Astrocyte (in vitro differentiated cells and primary cell): ENCODE results near the gene SVEP1. TPM values are rescaled to one million over a fixed set of nuclear protein-coding genes. Genes with fewer than 3 reads are reported as not detected.

Experiments used
- DNase-seq: peaks from one replicate; pipeline ENCODE4 v3.0.0-alpha.2; 2010; ENCODE audit warnings: low read depth
- FAIRE-seq: peaks from 2 replicates; lab custom pipeline; 2011; peaks lifted over from hg19 to GRCh38; lab: Jason Lieb, UNC
- H2AFZ ChIP-seq: 2 replicates; pipeline ENCODE4 v1.6.0; 2012; ENCODE audit warnings: low read depth, low read length, inconsistent platforms
- H3K27ac ChIP-seq: 2 replicates; pipeline ENCODE4 v1.5.1; 2011; ENCODE audit warnings: low read depth, low read length, inconsistent platforms
- H3K27me3 ChIP-seq: 2 replicates; pipeline ENCODE4 v1.6.0; 2011; ENCODE audit warnings: low read length, inconsistent platforms; ENCODE audit not compliant: insufficient read depth
- H3K36me3 ChIP-seq: 2 replicates; pipeline ENCODE4 v1.5.1; 2011; ENCODE audit warnings: low read length, inconsistent platforms; ENCODE audit not compliant: insufficient read depth
- H3K4me1 ChIP-seq: 2 replicates; pipeline ENCODE4 v1.5.1; 2011; ENCODE audit warnings: low read length, inconsistent platforms; ENCODE audit not compliant: insufficient read depth
- H3K4me2 ChIP-seq: 2 replicates; pipeline ENCODE4 v1.6.0; 2012; ENCODE audit warnings: low read length, inconsistent platforms
- H3K4me3 ChIP-seq: 2 replicates; pipeline ENCODE4 v1.5.1; 2011; ENCODE audit warnings: low read depth, mild to moderate bottlenecking, low read length, inconsistent platforms; ENCODE audit not compliant: insufficient read depth
- H3K79me2 ChIP-seq: 2 replicates; pipeline ENCODE4 v1.6.0; 2012; ENCODE audit warnings: mild to moderate bottlenecking, low read length, inconsistent platforms; ENCODE audit not compliant: insufficient read depth
- H3K9ac ChIP-seq: 2 replicates; pipeline ENCODE4 v1.6.0; 2012; ENCODE audit warnings: mild to moderate bottlenecking, low read length, inconsistent platforms
- H3K9me3 ChIP-seq: 2 replicates; pipeline ENCODE4 v1.5.1; 2012; ENCODE audit warnings: low read depth, mild to moderate bottlenecking, low read length, inconsistent platforms; ENCODE audit not compliant: insufficient read depth
- H4K20me1 ChIP-seq: 2 replicates; pipeline ENCODE4 v1.6.0; 2012; ENCODE audit warnings: low read length, inconsistent platforms; ENCODE audit not compliant: insufficient read depth
- H3K27ac Mint-ChIP-seq: one replicate; pipeline ENCODE4 v1.8.0; 2021; ENCODE audit warnings: mild to moderate bottlenecking, mixed read lengths; ENCODE audit not compliant: unreplicated experiment
- H3K27me3 Mint-ChIP-seq: one replicate; pipeline ENCODE4 v1.8.0; 2021; ENCODE audit warnings: low read depth, mixed read lengths; ENCODE audit not compliant: unreplicated experiment
- H3K36me3 Mint-ChIP-seq: one replicate; pipeline ENCODE4 v1.8.0; 2021; ENCODE audit warnings: low read depth, mixed read lengths; ENCODE audit not compliant: unreplicated experiment
- H3K4me1 Mint-ChIP-seq: one replicate; pipeline ENCODE4 v1.8.0; 2021; ENCODE audit warnings: low read depth, mixed read lengths; ENCODE audit not compliant: unreplicated experiment
- H3K4me3 Mint-ChIP-seq: one replicate; pipeline ENCODE4 v1.8.0; 2021; ENCODE audit warnings: mild to moderate bottlenecking, moderate library complexity, mixed read lengths; ENCODE audit not compliant: unreplicated experiment
- H3K9me3 Mint-ChIP-seq: one replicate; pipeline ENCODE4 v1.8.0; 2021; ENCODE audit warnings: mild to moderate bottlenecking, mixed read lengths; ENCODE audit not compliant: unreplicated experiment
- CTCF ChIP-seq: IDR thresholded peaks from 2 replicates; pipeline ENCODE4 v1.5.1; 2011; ENCODE audit warnings: low read depth, mild to moderate bottlenecking, inconsistent platforms, low read length, moderate library complexity; ENCODE audit not compliant: insufficient read depth
- EZH2 ChIP-seq: IDR thresholded peaks from 2 replicates; pipeline ENCODE4 v1.6.1; 2012; ENCODE audit warnings: mild to moderate bottlenecking, low read length, inconsistent platforms; ENCODE audit not compliant: insufficient read depth
- total RNA-seq: library from RNA; stranded (reverse); gene quantifications from 2 replicates; pipeline ENCODE4 v1.2.1, GENCODE V29; 2021

The SVEP1 gene
- total RNA-seq, 1 donor from 2014 or later: 1.1 TPM

- no peak for FAIRE-seq
- Histone ChIP-seq H3K9me3 (no peaks in the 10 kb centered on the region), H3K79me2 (no peaks in the 10 kb centered on the region), H2AFZ (no peak overlapping the region), H3K4me1 (no peaks in the 10 kb centered on the region), H4K20me1 (no peaks in the 10 kb centered on the region), H3K4me2 (no peak overlapping the region), H3K27ac (no peak overlapping the region), H3K36me3 (no peaks in the 10 kb centered on the region), H3K9ac (no peak overlapping the region), H3K27me3 (no peaks in the 10 kb centered on the region), H3K4me3 (no peak overlapping the region)
- DNase-seq: no peak
- Mint-ChIP-seq H3K4me1 (no peaks in the 10 kb centered on the region), H3K27ac (no peak overlapping the region), H3K36me3 (no peaks in the 10 kb centered on the region), H3K9me3 (no peaks in the 10 kb centered on the region), H3K27me3 (peaks cover 5% of the 10 kb centered on the region), H3K4me3 (no peak overlapping the region)
- TF ChIP-seq EZH2 (no peak), CTCF (no peak)
Measured at GRCh38 chr9:110499608-110500007, 79.9 kb downstream of the SVEP1 start.

DNA sequence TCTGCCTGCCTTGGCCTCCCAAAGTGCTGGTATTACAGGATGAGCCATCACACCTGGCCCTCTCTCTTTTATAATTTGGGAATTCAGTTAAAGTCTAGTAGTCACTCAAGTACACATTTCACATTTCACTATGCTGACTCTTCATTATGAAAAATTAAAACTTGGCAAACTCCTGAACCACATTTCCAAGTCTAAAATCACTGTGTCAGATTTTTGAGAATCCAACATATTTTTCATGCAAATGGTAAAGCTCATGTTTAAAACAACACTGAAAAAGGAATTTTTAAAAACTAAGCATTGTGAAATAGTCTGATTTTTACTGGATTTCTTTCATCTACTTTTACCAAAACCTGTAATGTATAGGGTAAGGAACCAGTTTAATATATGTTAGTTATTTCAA lies 92.3 kb downstream of the SVEP1 start:
- Mint-ChIP-seq H3K9me3 (peaks cover 4% of the 10 kb centered on the region), H3K36me3 (no peaks in the 10 kb centered on the region), H3K27me3 (peaks cover 11% of the 10 kb centered on the region), H3K27ac (no peak overlapping the region), H3K4me3 (no peak overlapping the region), H3K4me1 (peaks cover 1% of the 10 kb centered on the region)
- H3K9ac ChIP-seq: no peak overlapping the region
- H3K27me3 ChIP-seq: no peaks in the 10 kb centered on the region
- H3K27ac ChIP-seq: no peak overlapping the region
- no peak overlapping the region for H3K4me3 ChIP-seq
- no peaks in the 10 kb centered on the region for H4K20me1 ChIP-seq
- FAIRE-seq (no peak), DNase-seq (no peak)
- H3K4me1 ChIP-seq: no peaks in the 10 kb centered on the region
- no peak overlapping the region for H3K4me2 ChIP-seq
- no peaks in the 10 kb centered on the region for H3K79me2 ChIP-seq
- no peak overlapping the region for H2AFZ ChIP-seq
- no peaks in the 10 kb centered on the region for H3K9me3 ChIP-seq
- no peak for TF ChIP-seq EZH2
- TF ChIP-seq CTCF: no peak
- no peaks in the 10 kb centered on the region for H3K36me3 ChIP-seq

- no peaks in the 10 kb centered on the region for H3K27me3 ChIP-seq
- H3K4me3 ChIP-seq: no peak overlapping the region
- H3K27me3 Mint-ChIP-seq: peaks cover 11% of the 10 kb centered on the region
- H3K36me3 Mint-ChIP-seq: no peaks in the 10 kb centered on the region
- FAIRE-seq (no peak), DNase-seq (peak; percentile 23)
- H4K20me1 ChIP-seq: no peaks in the 10 kb centered on the region
- no peak overlapping the region for H3K4me2 ChIP-seq
- no peak for TF ChIP-seq EZH2
- TF ChIP-seq CTCF: no peak
- H3K9me3 Mint-ChIP-seq: peaks cover 4% of the 10 kb centered on the region
- no peak overlapping the region for H3K9ac ChIP-seq
- H3K4me3 Mint-ChIP-seq: no peak overlapping the region
- H3K9me3 ChIP-seq: no peaks in the 10 kb centered on the region
- no peak overlapping the region for H3K27ac Mint-ChIP-seq
- no peak overlapping the region for H2AFZ ChIP-seq
- no peaks in the 10 kb centered on the region for H3K79me2 ChIP-seq
- no peaks in the 10 kb centered on the region for H3K36me3 ChIP-seq
- H3K4me1 Mint-ChIP-seq: peaks cover 1% of the 10 kb centered on the region
- H3K4me1 ChIP-seq: no peaks in the 10 kb centered on the region
- no peak overlapping the region for H3K27ac ChIP-seq
Measured at GRCh38 chr9:110486218-110486617, 93.3 kb downstream of the SVEP1 start.
